ENCODE measurements around the gene THSD4. TPM values are rescaled to one million over a fixed set of nuclear protein-coding genes. Genes with fewer than 3 reads are reported as not detected.

Gene THSD4
- polyA plus RNA-seq, 1 donor (not counting 4 experiments of a cell fraction or from before 2014, with no cell fraction given), result 24.5 TPM

DNA sequence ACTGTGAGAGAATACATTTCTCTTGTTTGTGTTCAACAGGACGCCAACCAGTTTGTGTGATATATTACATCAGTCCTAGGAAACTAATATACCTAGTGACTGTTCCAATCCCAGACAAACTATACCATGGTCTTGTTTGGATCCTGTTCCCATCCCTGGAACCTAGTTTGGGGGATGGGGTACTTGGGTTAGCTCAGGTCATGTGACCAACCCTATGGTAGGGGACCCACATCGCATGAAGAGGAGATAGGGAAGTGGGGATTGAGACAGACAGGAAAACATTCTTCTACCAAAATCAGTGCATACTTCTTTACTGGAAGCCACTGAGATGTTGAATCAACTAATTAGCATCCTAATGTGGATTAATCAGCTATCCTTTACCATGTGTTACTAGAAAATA, 146.1 kb downstream of the THSD4 start:
- no peak for DNase-seq (ENCODE audit: low read depth, low spot score)
- Histone ChIP-seq H3K9ac (ENCODE audit: control insufficient read depth, extremely low read depth, insufficient read depth, low read length) (no peak overlapping the region), H3K9me3 (ENCODE audit: control insufficient read depth, low read depth, low read length) (no peaks in the 10 kb centered on the region), H3K9me1 (ENCODE audit: control insufficient read depth, extremely low read depth, insufficient read depth, low read length) (no peaks in the 10 kb centered on the region), H3K27ac (ENCODE audit: control insufficient read depth, insufficient read depth, low read length) (no peak overlapping the region), H3K79me2 (ENCODE audit: control insufficient read depth, insufficient read depth, low read length) (no peaks in the 10 kb centered on the region), H3K4me2 (ENCODE audit: control insufficient read depth, extremely low read depth, insufficient read depth, low read depth, low read length) (no peak overlapping the region), H2AFZ (ENCODE audit: control insufficient read depth, low read length) (no peak overlapping the region), H4K20me1 (ENCODE audit: control insufficient read depth, extremely low read depth, insufficient read depth, low read length) (no peaks in the 10 kb centered on the region), H3K36me3 (ENCODE audit: control insufficient read depth in 2 of 2, extremely low read depth in 1 of 2, insufficient read depth in 2 of 2, low read length in 2 of 2) (peaks cover 34 to 40% of the 10 kb centered on the region in 2 experiments), H3K4me3 (ENCODE audit: control insufficient read depth in 2 of 3, extremely low read depth in 1 of 3, insufficient read depth in 2 of 3, low read depth in 1 of 3, low read length in 3 of 3) (no peak overlapping the region), H3K4me1 (ENCODE audit: control insufficient read depth, extremely low read depth, insufficient read depth, low read length) (no peaks in the 10 kb centered on the region), H3K27me3 (ENCODE audit: control insufficient read depth, extremely low read depth, insufficient read depth, low read length) (no peaks in the 10 kb centered on the region)
- dilution Hi-C loops (cut with MboI; ENCODE audit: extremely low pct_ligation_motif_present, low sequenced_read_pairs), result no loop called here
- no peak for TF ChIP-seq EZH2 (IDR thresholded peaks at IDR 0.05; ENCODE audit: low read length)
- TF ChIP-seq, protein P1, sequence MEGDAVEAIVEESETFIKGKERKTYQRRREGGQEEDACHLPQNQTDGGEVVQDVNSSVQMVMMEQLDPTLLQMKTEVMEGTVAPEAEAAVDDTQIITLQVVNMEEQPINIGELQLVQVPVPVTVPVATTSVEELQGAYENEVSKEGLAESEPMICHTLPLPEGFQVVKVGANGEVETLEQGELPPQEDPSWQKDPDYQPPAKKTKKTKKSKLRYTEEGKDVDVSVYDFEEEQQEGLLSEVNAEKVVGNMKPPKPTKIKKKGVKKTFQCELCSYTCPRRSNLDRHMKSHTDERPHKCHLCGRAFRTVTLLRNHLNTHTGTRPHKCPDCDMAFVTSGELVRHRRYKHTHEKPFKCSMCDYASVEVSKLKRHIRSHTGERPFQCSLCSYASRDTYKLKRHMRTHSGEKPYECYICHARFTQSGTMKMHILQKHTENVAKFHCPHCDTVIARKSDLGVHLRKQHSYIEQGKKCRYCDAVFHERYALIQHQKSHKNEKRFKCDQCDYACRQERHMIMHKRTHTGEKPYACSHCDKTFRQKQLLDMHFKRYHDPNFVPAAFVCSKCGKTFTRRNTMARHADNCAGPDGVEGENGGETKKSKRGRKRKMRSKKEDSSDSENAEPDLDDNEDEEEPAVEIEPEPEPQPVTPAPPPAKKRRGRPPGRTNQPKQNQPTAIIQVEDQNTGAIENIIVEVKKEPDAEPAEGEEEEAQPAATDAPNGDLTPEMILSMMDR (optimal IDR thresholded peaks at IDR 0.05 in 1 of 3, IDR thresholded peaks at IDR 0.05 in 1 of 3, conservative IDR thresholded peaks at IDR 0.05 in 1 of 3; ENCODE audit: extremely low read depth in 1 of 3, insufficient read depth in 2 of 3, low read length in 3 of 3), result no peak
- no peak for FAIRE-seq

DNA sequence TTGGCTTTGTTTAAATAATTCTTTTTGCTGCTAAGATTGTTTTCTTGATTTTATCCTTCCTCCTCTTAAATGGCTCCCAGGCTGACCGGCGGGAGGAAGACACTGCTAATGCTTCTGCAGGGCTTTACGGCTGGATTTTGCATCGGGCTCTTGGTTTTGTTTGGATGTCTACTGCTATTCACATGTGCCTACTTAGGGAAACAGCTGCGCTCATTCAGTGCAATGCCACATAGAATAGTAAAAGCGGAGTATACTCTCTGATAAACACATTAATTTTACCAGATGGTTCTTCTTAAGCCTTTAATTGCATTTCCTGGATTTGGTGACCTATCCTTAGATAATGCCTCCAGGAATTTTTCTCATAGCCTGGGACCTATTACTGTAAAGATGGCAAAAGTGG, 146.6 kb downstream of the THSD4 start:
- peaks cover 30 to 39% of the 10 kb centered on the region in 2 experiments for H3K36me3 ChIP-seq (ENCODE audit: control insufficient read depth in 2 of 2, extremely low read depth in 1 of 2, insufficient read depth in 2 of 2, low read length in 2 of 2)
- H4K20me1 ChIP-seq (ENCODE audit: control insufficient read depth, extremely low read depth, insufficient read depth, low read length), result no peaks in the 10 kb centered on the region
- no peak overlapping the region for H3K9ac ChIP-seq (ENCODE audit: control insufficient read depth, extremely low read depth, insufficient read depth, low read length)
- H3K4me1 ChIP-seq (ENCODE audit: control insufficient read depth, extremely low read depth, insufficient read depth, low read length), result no peaks in the 10 kb centered on the region
- H3K9me3 ChIP-seq (ENCODE audit: control insufficient read depth, low read depth, low read length), result no peaks in the 10 kb centered on the region
- no peak for DNase-seq (ENCODE audit: low read depth, low spot score)
- no peaks in the 10 kb centered on the region for H3K27me3 ChIP-seq (ENCODE audit: control insufficient read depth, extremely low read depth, insufficient read depth, low read length)
- no peaks in the 10 kb centered on the region for H3K9me1 ChIP-seq (ENCODE audit: control insufficient read depth, extremely low read depth, insufficient read depth, low read length)
- FAIRE-seq, result no peak
- TF ChIP-seq, protein P1 (optimal IDR thresholded peaks at IDR 0.05 in 1 of 3, IDR thresholded peaks at IDR 0.05 in 1 of 3, conservative IDR thresholded peaks at IDR 0.05 in 1 of 3; ENCODE audit: extremely low read depth in 1 of 3, insufficient read depth in 2 of 3, low read length in 3 of 3), result no peak
- no peak for TF ChIP-seq EZH2 (IDR thresholded peaks at IDR 0.05; ENCODE audit: low read length)
- no peaks in the 10 kb centered on the region for H3K79me2 ChIP-seq (ENCODE audit: control insufficient read depth, insufficient read depth, low read length)
- H3K4me3 ChIP-seq (ENCODE audit: control insufficient read depth in 2 of 3, extremely low read depth in 1 of 3, insufficient read depth in 2 of 3, low read depth in 1 of 3, low read length in 3 of 3), result no peak overlapping the region
- dilution Hi-C loops (cut with MboI; ENCODE audit: extremely low pct_ligation_motif_present, low sequenced_read_pairs), result no loop called here
- no peak overlapping the region for H3K27ac ChIP-seq (ENCODE audit: control insufficient read depth, insufficient read depth, low read length)
- H2AFZ ChIP-seq (ENCODE audit: control insufficient read depth, low read length), result no peak overlapping the region
- no peak overlapping the region for H3K4me2 ChIP-seq (ENCODE audit: control insufficient read depth, extremely low read depth, insufficient read depth, low read depth, low read length)
